HuH-7.5 (cell line): Measurements from ENCODE around the gene WSB1.
"Not testable (repeated sequence)": the region's sequence is repeated elsewhere in the genome, so short reads cannot be mapped to it uniquely, and the experiment has no call there.

Experiments used
- DNase-seq: peaks from one replicate; pipeline ENCODE4 v3.0.0; 2011; ENCODE audit warnings: low spot score

The WSB1 gene, protein sequence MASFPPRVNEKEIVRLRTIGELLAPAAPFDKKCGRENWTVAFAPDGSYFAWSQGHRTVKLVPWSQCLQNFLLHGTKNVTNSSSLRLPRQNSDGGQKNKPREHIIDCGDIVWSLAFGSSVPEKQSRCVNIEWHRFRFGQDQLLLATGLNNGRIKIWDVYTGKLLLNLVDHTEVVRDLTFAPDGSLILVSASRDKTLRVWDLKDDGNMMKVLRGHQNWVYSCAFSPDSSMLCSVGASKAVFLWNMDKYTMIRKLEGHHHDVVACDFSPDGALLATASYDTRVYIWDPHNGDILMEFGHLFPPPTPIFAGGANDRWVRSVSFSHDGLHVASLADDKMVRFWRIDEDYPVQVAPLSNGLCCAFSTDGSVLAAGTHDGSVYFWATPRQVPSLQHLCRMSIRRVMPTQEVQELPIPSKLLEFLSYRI

DNA sequence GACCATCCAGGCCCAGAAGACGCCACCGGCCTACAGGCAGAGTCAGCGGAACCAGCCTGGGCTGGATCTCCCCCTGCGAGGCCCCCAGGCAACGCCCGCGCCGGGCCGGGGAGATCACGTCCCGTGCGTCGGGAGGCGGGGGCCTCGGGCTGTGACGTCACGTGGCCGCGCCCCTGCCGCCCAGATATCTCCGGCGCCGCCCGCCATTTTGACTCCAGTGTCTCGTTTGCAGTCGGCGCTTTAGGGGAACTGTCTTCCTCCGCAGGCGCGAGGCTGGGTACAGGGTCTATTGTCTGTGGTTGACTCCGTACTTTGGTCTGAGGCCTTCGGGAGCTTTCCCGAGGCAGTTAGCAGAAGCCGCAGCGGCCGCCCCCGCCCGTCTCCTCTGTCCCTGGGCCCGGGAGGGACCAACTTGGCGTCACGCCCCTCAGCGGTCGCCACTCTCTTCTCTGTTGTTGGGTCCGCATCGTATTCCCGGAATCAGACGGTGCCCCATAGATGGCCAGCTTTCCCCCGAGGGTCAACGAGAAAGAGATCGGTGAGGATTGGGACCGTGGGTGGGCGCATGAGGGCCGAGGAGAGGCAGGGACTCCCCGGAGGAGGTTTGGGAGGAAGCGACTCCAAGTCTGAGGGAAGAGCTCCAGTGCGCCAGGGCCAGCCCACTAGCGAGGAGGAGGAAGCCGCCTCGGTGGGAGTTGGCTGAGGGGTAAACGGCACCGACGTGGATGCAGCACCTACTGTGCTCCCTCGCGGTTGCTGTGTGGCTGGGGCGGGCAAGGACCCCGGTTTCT is at the start of gene WSB1:
Gene WSB1 (plus strand): TSS at position 217 of the 791 bp plus-strand sequence. CDS start 282 bp downstream, at position 499.
- DNase-seq: peak; percentile 85

DNA sequence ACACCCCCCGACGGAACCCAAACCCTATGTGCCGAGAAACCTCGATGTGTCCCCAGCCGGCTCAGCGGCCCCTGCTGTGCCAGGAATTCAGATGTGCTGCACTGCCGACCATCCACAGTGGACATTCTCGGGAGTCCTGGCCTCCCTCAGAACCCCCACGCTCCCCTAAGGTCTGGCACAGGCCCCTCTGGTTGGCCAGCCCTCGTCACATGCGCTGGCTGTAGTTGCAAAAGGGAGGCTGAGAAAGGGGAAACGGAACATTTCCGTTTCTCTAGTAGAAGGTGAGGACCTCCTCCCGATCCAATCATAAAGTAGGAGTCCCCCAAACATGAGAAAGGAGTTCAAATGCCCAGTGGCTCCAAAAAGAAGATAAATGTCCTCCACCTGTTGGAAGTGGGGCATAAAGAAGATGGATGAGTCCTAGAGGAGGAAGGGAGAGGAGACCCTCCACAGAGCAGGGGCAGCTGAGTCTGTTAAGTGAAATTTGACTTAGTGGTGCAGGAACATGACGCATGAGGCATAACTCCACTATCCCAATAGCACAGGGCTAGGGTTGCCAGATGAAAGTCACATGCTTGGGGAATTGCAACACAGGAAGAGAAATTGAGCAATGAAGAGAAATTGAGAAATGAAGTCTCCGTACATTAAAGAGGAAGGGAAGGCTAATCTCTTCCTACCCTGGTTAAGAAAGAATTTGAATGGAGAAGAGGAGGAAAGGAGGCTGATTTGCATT is 49.3 kb upstream of the WSB1 start:
- peak; percentile 28 for DNase-seq

DNA sequence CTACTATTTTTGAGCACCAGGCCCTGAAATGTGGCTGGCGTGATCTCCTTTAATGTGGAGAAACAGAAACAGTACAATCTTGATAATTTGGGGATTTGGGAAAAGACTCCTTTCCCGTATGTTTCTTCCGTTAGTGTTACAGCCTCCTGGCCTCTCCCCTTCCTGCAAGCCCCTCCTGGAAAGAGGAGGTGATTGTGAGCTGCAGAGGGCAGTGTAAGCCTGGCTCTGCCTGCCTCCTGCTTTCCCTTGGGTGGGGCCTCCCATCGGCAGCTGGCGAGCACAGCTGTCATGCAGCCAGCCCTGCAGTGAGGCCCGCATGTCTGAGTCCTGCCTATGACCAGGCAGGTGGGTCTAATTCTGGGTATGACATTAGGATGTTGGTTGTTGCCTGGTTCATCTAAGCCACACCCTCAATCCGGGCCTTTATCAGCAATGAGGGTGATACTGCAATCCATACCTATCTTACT is 48.7 kb upstream of the WSB1 start:
- DNase-seq: peak; percentile 80

DNA sequence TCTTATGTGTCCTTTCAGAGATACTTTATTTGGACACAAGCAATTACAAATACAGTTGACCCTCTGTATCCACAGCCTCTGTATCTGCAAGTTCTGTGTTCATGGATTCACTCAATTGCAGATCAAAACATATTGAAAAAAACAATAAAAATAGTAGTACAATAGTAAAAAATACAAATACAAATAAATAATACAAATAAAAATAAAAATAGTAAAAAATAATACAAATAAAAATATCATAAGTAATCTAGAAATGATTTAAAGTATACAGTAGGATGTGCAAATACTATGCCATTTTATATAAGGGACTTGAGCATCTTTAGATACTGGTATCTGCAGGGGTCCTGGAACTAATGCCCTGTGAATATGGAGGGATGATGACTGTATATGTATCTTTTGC is 47.4 kb upstream of the WSB1 start:
- no peak for DNase-seq

DNA sequence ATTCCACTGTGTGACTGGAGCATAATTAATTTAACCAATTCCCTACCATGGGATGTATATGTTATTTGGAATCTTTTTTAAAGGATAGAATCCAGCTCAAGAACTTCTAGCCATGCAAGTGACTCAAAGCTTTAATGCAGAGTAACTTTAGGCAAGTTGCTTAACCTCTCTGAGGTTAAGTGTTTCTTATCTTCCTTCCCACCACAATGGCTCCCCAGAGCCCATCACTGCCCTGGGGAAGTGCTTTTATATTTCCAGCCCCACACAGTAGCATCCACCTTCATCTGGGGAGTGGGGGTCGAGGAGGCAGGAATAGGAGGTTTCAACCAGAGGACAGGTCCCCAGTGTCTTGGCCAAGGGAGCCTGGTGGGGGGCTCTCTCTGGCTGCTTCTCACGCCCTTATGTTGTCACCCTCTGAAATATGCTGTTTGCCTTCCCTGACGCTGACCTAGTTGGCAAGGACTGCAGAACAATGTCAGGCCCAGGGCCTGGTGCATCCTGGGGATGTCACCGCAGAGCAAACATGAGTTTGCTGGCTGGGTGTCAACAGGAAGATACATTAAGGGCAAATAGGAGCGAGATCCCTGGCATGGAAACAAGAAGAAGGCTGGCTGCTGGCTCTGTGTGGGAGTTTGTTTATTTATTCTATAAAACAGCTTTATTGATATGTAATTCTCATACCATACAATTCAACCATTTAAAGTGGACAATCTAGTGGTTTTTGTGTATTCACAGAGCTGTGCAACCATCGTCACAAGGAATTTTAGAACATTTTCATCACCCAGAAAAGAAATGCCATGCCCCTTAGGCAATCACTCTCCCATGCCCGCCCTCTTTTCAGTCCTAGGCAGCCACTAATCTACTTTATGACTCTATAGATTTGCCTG is 46.6 kb upstream of the WSB1 start:
- peak; percentile 44 for DNase-seq

DNA sequence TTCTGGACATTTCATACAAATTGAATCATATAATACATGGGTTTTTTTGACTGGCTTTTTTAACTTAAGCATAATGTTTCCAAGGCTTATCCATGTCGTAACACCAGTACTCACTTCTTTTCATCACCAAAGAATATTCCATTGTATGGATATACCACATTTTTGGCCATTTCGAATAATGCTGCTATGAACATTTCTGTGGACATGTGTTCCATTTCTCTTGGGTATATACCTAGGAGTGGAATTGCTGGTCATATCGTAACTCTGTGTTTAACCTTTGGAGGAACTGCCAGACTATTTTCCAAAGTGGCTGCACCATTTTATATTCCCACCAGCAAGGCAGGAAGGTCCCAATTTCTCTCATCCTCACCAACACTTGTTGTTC is 46.0 kb upstream of the WSB1 start:
- no peak for DNase-seq

DNA sequence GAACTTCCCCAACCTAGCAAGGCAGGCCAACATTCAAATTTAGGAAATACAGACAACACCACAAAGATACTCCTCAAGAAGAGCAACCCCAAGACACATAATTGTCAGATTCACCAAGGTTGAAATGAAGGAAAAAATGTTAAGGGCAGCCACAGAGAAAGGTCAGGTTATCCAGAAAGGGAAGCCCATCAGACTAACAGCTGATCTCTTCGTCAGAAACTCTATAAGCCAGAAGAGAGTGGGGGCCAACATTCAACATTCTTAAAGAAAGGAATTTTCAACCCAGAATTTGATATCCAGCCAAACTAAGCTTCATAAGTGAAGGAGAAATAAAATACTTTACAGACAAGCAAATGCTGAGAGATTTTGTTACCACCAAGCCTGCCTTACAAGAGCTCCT is 43.1 kb upstream of the WSB1 start:
- DNase-seq: not testable (repeated sequence)

DNA sequence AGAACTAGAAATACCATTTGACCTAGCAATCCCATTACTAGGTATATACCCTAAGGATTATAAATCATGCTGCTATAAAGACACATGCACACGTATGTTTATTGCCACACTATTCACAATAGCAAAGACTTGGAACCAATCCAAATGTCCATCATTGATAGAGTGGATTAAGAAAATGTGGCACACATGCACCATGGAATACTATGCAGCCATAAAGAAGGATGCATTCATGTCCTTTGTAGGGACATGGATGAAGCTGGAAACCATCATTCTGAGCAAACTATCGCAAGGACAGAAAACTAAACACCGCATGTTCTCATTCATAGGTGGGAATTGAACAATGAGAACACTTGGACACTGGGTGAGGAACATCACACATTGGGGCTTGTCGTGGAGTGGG is 39.1 kb upstream of the WSB1 start:
- not testable (repeated sequence) for DNase-seq

DNA sequence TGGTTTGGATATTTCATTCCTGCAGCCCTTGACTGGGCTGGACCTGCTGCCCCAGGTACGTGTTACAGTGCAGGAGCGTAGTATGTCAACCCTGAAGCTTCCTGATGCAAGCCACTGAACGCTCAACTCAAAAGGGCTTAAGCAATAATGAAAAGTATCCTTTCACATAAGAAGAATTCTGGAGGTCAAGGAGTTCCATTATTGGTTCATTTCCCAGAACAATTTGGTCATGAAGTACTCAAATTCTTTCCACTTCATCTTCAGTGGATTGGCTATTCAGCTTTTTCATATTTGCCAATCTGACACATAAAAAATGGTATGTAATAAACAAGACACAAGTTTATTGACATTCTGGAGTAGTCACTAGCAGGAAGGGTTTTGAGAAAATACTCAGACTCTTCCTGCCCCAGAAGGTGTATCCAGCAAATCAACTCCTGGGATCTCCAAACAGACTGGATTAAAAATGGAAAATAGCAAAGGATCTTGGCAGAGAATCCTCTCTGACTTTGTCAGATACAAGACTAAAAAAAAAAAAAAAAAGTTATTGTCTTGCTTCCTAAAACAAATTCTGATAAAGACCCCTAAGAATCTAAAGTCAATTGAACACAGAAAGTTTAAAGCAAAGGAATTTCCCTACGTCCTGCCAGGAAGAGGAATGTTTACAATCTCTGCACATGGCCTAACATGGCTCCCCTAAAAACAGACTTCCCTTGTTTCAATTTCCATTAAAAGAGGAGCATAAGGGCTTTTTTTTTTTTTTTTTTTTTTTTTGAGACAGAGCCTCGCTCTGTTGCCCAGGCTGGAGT is 37.5 kb upstream of the WSB1 start:
- DNase-seq: no peak

DNA sequence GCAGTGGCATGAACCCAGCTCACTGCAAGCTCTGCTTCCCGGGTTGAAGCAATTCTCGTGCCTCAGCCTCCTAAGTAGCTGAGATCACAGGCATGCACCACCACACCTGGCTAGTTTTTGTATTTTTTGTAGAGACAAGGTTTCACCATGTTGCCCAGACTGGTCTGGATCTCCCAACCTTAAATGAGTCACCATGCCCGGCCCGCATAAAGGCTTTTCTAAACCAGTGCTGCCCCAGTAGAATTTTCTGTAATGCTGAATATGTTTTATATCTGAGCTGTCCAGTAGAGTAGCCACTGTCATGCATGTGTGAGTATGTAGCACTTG is 36.9 kb upstream of the WSB1 start:
- no peak for DNase-seq

DNA sequence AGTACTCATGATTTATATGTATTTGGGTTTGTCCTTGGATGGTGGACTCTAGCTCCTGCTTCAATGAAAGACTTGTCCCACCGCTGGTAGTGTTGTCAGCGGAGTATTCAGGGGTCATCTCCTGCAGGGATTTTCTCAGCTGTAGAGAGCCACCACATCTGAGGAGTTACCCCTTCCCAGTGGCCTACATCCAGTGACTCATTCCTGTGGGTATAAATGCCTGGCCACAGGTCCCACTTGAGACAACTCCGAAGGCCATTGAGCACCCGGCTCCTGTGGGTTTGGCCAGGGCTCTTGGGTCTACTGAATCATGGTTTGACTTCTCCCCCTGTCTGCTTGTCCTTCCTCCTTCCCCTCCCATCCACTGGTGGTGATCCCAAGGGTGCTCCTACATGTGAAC is 34.6 kb upstream of the WSB1 start:
- no peak for DNase-seq

DNA sequence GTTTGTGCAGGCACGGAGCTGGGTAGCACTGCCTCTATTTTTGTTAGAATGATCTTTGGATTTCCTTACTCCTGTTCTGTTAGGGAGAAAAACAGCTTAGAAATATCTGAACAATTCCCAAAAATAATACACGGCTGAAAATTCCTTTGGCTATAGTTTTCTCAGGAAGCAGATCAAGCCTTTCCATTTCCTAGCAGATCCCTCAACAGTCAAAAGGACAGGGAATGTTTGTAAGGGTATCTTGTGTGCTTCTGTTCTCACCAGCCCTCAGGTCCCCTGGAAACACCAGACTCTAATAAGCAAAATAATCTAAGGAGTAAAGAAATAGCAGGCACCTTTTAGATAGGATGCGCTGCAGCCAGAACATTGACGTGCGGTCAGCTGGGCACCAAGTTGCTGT is 30.5 kb upstream of the WSB1 start:
- DNase-seq: no peak

DNA sequence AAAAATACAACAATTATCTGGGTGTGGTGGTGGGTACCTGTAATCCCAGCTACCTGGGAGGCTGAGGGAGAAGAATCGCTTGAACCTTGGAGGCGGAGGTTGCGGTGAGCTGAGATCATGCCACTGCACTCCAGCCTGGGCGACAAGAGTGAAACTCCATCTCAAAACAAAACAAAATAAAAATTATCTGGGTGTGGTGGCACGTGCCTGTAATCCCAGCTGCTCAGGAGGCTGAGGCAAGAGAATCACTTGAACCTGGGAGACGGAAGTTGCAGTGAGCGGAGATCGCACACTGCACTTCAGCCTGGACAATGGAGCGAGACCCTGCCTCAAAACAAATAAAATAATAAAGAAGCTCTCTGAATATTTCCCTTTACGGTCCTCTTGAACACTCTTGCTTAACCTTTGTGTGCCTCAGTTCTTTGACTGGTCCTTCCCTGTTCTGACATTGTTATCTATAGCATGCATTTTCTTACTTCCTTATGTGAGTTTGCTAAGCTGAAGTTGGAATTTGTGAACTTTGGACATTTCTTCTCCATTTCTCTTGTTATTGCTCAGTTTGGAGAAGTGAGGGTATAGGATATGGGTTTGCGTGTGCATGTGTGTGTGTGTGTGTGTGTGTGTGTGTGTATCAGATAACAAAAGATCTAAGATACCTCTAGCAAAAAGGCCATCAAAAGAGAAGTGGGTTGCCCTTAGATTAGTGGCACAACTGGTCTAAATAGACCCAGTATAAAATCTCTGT is 29.7 kb upstream of the WSB1 start:
- no peak for DNase-seq

DNA sequence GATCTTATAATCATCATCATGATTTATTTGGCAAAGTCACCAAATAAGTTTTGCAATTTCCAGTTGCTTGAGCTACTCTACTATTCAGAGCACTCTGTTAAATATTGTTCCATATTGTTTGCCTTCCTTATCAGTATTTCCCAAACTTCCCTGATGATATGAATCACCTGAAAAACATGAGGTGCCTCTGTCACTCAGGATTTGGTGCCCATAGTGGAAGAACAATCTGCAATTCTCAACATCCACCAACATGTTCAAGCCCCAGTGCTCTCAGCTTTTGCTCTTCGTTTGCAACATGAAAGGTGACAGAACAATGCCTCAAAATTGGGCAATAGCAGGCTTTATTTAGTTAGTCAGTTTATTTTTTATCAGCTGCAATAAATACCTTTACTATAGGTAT is 28.6 kb upstream of the WSB1 start:
- no peak for DNase-seq

DNA sequence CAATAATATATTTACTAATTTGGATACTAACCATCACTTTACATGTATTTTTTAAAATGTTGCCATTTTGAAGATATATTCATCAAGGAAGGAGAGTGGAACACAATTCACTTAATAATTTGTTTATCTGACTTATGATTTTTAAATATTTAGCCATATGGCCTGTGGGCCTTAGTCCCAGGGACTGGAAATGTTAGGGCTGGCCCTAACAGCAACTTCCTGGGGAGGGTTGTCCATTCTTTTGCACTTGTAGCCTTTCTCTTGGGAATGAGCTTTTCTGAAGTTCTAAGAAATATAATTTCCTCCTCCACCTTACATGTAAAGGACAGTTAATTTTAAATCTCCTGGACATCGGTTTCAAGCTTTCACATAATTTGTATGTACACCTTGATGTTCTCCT is 27.7 kb upstream of the WSB1 start:
- no peak for DNase-seq

DNA sequence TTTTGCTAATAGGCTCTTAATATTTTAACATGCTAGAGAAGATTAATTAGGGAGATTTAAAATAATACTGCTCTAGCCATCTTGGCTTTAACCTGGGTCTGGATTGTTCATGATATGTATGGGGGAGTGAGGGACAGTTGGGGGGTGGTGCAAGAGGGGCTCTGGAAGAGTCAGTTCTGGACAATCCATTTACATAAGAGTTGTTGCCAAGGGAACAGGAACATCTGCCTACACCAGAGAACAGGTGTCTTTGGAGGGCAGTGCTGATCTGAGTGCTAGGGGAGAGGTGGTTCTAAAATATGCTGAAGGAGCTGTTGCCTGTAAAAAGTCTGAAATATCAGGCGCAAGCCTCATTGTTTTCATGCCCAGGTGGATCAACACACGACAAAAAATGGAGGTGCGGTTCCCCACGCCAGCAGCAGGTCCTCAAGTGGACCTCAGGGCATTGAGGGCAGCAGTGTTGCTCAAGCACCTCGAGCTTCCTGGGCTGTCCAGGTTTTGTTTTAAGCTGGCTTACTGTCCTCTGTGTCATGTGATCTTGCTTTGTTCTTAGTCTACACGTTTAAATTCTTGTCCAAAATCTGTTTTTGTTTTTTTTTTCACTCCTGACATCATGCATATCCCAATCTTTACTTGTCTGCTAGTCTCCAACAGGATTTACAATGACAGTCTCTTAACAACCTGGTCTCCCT is 25.4 kb upstream of the WSB1 start:
- DNase-seq: no peak

DNA sequence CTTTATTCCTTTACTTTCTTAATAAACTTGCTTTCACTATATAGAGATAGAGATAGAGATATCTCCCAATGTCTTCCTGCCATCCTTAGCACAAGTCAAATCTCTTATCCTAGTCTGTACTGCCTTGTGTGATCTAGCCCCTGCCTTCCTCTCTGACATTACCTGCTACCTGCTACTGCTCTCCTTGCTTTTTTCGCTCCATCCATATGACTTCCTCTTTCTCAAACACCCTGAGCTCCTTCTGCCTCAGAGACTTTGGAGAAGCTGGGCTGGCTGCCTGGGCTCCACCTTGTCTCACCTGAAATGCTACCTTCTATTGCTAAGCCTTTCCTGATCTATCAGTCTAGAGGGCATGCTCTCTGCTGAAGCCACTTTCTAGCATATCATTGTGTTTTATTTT is 24.7 kb upstream of the WSB1 start:
- DNase-seq: no peak

DNA sequence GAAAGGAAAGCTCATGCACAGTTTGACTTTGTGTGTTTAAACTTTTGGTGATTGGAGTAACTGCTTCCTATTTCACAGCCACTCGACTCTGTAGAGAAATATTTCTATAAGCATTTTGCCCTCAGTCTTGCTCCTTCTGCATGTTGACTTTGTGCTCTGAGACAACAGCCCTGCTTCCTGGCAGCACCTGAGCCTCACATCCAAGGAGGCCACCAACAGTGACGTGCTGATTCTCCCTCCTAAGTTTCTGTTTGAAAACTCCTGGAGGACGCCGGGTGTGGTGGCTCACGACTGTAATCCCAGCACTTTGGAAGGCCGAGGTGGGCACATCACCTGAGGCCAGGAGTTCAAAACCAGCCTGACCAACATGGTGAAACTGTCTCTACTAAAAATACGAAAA is 23.9 kb upstream of the WSB1 start:
- no peak for DNase-seq

DNA sequence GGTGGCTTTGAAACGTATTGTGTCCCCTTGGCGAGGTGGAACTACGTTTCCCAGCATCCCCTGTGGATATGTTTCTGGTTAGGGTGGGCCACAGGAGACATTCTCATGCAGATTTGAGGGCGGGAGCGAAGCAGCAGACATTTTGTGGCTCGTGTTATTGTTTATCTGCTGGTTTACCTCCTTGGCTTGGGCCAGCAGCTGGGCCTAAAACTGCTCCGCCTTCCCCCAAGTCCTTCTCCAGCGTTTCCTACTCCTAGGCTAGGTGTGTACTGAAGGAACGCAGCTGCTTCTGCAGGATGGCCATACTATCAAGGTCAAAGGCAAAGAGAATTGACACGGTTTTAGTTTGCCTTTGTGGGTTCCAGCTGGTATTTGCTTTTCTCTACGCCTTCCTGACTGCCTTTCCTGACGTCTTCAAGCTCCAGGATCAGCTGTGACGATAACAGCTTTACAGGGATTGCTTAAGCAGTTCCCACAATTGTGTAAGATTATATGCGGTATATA is 17.2 kb upstream of the WSB1 start:
- DNase-seq: no peak
